SK-N-SH treated with all-trans-retinoic acid at 6 μM for 48 hours (cell line): ENCODE results near the gene ZNF444.

ENCODE experiments used
- ATAC-seq: fragments of 200-7000 bp; cut with Tn5 transposase; 3 replicates; pipeline ENCODE4 v1.9.1; 2020; ENCODE audit warnings: mild to moderate bottlenecking, moderate library complexity
- ARNTL ChIP-seq: fragments of 450-650 bp; formaldehyde crosslinking; IDR thresholded peaks from 2 replicates; pipeline ENCODE4 v1.5.0; 2020; ENCODE audit warnings: low read depth, mild to moderate bottlenecking, moderate library complexity, borderline replicate concordance
- CREB5 ChIP-seq: fragments of 250-450 bp; sonication (Bioruptor Pico); IDR thresholded peaks from 2 replicates; pipeline ENCODE4 v1.5.1; 2020; ENCODE audit warnings: low read depth, mild to moderate bottlenecking, moderate library complexity
- CSDC2 ChIP-seq: fragments of 250-450 bp; sonication (Bioruptor Pico); IDR thresholded peaks from 2 replicates; pipeline ENCODE4 v1.5.0; 2020; ENCODE audit warnings: mild to moderate bottlenecking, moderate library complexity
- GLIS3 ChIP-seq: fragments of 250-450 bp; sonication (Bioruptor Pico); IDR thresholded peaks from 2 replicates; pipeline ENCODE4 v1.5.0; 2020; ENCODE audit warnings: mild to moderate bottlenecking, moderate library complexity
- ISL1 ChIP-seq: fragments of 250-450 bp; sonication (Bioruptor Pico); IDR thresholded peaks from 2 replicates; pipeline ENCODE4 v2.1.2; 2022; ENCODE audit warnings: mild to moderate bottlenecking, moderate library complexity
- OSR1 ChIP-seq: fragments of 250-450 bp; sonication (Bioruptor Pico); IDR thresholded peaks from 2 replicates; pipeline ENCODE4 v1.8.0; 2022; ENCODE audit warnings: moderate library complexity, mild to moderate bottlenecking, inconsistent platforms
- PPARA ChIP-seq: fragments of 250-450 bp; sonication (Bioruptor Pico); IDR thresholded peaks from 2 replicates; pipeline ENCODE4 v1.5.0; 2020; ENCODE audit warnings: mild to moderate bottlenecking, borderline replicate concordance
- RARB ChIP-seq: fragments of 250-450 bp; sonication (Bioruptor Pico); IDR thresholded peaks from 2 replicates; pipeline ENCODE4 v1.8.0; 2021; ENCODE audit warnings: mild to moderate bottlenecking, moderate library complexity
- SNAI2 ChIP-seq: fragments of 250-450 bp; sonication (Bioruptor Pico); IDR thresholded peaks from 2 replicates; pipeline ENCODE4 v1.5.0; 2020; ENCODE audit warnings: mild to moderate bottlenecking, moderate library complexity
- TCF4 ChIP-seq: fragments of 250-450 bp; sonication (Bioruptor Pico); IDR thresholded peaks from 2 replicates; pipeline ENCODE4 v1.8.0; 2021; ENCODE audit warnings: mild to moderate bottlenecking, moderate library complexity, borderline replicate concordance
- TOX ChIP-seq: fragments of 250-450 bp; sonication (Bioruptor Pico); IDR thresholded peaks from 2 replicates; pipeline ENCODE4 v1.8.0; 2021; ENCODE audit warnings: mild to moderate bottlenecking, moderate library complexity, borderline replicate concordance
- TSHZ2 ChIP-seq: fragments of 250-450 bp; sonication (Bioruptor Pico); IDR thresholded peaks from 2 replicates; pipeline ENCODE4 v1.5.0; 2020; ENCODE audit warnings: mild to moderate bottlenecking, moderate library complexity
- ZFP3 ChIP-seq: fragments of 250-450 bp; sonication (Bioruptor Pico); IDR thresholded peaks from 2 replicates; pipeline ENCODE4 v1.5.0; 2020; ENCODE audit warnings: mild to moderate bottlenecking, moderate library complexity
- ZFP30 ChIP-seq: fragments of 450-650 bp; formaldehyde crosslinking; IDR thresholded peaks from 2 replicates; pipeline ENCODE4 v1.5.0; 2022; ENCODE audit warnings: mild to moderate bottlenecking, moderate library complexity
- ZNF565 ChIP-seq: fragments of 450-650 bp; formaldehyde crosslinking; conservative IDR thresholded peaks from 2 replicates; pipeline ENCODE4 v1.5.0; 2020; ENCODE audit warnings: low read depth, mild to moderate bottlenecking, moderate library complexity
- ZNF70 ChIP-seq: fragments of 450-650 bp; formaldehyde crosslinking; IDR thresholded peaks from 2 replicates; pipeline ENCODE4 v1.5.0; 2020; ENCODE audit warnings: mild to moderate bottlenecking, moderate library complexity
- ZNF8 ChIP-seq: fragments of 450-650 bp; formaldehyde crosslinking; IDR thresholded peaks from 2 replicates; pipeline ENCODE4 v1.5.0; 2020; ENCODE audit warnings: mild to moderate bottlenecking, moderate library complexity
- TF ChIP-seq, protein P1 (sequence below): fragments of 250-450 bp; sonication (Bioruptor Pico); IDR thresholded peaks from 2 replicates; pipeline ENCODE4 v1.8.0; 2020; ENCODE audit warnings: mild to moderate bottlenecking, moderate library complexity, borderline replicate concordance
- TF ChIP-seq, protein P2 (sequence below): fragments of 250-450 bp; sonication (Bioruptor Pico); IDR thresholded peaks from 2 replicates; pipeline ENCODE4 v1.8.0; 2021; ENCODE audit warnings: low read depth, mild to moderate bottlenecking, moderate library complexity, borderline replicate concordance
- TF ChIP-seq, protein P3 (sequence below): fragments of 250-450 bp; sonication (Bioruptor Pico); IDR thresholded peaks from 2 replicates; pipeline ENCODE4 v1.5.1; 2021; ENCODE audit warnings: mild to moderate bottlenecking, moderate library complexity

The ZNF444 gene

GRCh38 chr19:56159009-56159559 lies 18.0 kb downstream of the ZNF444 start (continued):
- TF ChIP-seq, protein P1, sequence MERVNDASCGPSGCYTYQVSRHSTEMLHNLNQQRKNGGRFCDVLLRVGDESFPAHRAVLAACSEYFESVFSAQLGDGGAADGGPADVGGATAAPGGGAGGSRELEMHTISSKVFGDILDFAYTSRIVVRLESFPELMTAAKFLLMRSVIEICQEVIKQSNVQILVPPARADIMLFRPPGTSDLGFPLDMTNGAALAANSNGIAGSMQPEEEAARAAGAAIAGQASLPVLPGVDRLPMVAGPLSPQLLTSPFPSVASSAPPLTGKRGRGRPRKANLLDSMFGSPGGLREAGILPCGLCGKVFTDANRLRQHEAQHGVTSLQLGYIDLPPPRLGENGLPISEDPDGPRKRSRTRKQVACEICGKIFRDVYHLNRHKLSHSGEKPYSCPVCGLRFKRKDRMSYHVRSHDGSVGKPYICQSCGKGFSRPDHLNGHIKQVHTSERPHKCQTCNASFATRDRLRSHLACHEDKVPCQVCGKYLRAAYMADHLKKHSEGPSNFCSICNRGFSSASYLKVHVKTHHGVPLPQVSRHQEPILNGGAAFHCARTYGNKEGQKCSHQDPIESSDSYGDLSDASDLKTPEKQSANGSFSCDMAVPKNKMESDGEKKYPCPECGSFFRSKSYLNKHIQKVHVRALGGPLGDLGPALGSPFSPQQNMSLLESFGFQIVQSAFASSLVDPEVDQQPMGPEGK (CRISPR knock-in tag): no peak

DNA sequence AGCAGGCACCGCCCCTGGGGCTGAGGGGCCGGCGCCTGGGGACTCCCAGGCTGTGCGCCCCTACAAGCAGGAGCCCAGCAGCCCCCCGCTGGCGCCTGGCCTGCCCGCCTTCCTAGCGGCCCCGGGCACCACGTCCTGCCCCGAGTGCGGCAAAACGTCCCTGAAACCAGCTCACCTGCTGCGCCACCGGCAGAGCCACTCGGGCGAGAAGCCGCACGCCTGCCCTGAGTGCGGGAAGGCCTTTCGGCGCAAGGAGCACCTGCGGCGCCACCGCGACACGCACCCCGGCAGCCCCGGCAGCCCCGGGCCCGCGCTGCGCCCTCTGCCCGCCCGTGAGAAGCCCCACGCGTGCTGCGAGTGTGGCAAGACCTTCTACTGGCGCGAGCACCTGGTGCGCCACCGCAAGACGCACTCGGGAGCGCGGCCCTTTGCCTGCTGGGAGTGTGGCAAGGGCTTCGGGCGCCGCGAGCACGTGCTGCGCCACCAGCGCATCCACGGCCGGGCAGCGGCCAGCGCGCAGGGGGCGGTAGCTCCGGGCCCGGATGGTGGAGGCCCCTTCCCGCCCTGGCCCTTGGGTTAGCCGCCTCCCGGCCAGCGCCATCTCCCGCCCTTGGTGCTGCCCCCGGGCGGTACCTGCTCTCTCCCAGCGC lies 18.7 kb downstream of the ZNF444 start:
- TF ChIP-seq PPARA (CRISPR knock-in tag) (no peak), ZFP3 (CRISPR knock-in tag) (no peak), ZNF70 (CRISPR knock-in tag) (no peak), OSR1 (CRISPR knock-in tag) (no peak), CSDC2 (no peak), TSHZ2 (CRISPR knock-in tag) (no peak), TOX (CRISPR knock-in tag) (no peak)
- no peak for ATAC-seq

DNA sequence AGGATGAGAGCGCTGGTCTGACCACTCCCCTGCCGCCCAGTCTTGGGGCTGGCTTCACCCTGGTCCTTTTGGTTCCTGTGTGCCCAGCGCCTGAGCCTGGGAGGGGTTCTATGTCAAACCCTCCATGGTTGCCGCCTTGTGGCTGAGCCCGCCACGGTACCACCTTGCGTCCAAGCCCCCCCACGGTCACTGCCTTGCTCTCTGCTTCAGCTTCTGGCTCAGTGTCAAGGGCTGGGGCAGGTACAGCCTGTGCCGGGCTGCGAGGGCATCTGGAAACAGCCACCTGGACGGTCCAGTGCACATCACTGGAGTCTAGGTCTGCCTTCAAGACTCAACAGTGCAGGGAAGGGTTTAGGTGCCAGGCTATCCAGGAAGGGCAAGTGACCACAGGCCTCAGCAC lies 20.4 kb downstream of the ZNF444 start:
- ATAC-seq: no peak; the same call in 2 of the 3 replicates
- TF ChIP-seq ZNF8 (CRISPR knock-in tag): no peak
- no peak for TF ChIP-seq ZNF70 (CRISPR knock-in tag)
- no peak for TF ChIP-seq ZNF565 (CRISPR knock-in tag)
- no peak for TF ChIP-seq TCF4 (CRISPR knock-in tag)
- no peak for TF ChIP-seq ARNTL (CRISPR knock-in tag)
- TF ChIP-seq ZFP30: no peak
- TF ChIP-seq RARB (CRISPR knock-in tag): no peak
- no peak for TF ChIP-seq CREB5 (CRISPR knock-in tag)
- TF ChIP-seq CSDC2: no peak
- TF ChIP-seq GLIS3 (CRISPR knock-in tag): no peak
- TF ChIP-seq, protein P2, sequence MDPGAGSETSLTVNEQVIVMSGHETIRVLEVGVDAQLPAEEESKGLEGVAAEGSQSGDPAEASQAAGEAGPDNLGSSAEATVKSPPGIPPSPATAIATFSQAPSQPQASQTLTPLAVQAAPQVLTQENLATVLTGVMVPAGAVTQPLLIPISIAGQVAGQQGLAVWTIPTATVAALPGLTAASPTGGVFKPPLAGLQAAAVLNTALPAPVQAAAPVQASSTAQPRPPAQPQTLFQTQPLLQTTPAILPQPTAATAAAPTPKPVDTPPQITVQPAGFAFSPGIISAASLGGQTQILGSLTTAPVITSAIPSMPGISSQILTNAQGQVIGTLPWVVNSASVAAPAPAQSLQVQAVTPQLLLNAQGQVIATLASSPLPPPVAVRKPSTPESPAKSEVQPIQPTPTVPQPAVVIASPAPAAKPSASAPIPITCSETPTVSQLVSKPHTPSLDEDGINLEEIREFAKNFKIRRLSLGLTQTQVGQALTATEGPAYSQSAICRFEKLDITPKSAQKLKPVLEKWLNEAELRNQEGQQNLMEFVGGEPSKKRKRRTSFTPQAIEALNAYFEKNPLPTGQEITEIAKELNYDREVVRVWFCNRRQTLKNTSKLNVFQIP: no peak
- TF ChIP-seq SNAI2 (CRISPR knock-in tag): no peak
- TF ChIP-seq, protein P3, sequence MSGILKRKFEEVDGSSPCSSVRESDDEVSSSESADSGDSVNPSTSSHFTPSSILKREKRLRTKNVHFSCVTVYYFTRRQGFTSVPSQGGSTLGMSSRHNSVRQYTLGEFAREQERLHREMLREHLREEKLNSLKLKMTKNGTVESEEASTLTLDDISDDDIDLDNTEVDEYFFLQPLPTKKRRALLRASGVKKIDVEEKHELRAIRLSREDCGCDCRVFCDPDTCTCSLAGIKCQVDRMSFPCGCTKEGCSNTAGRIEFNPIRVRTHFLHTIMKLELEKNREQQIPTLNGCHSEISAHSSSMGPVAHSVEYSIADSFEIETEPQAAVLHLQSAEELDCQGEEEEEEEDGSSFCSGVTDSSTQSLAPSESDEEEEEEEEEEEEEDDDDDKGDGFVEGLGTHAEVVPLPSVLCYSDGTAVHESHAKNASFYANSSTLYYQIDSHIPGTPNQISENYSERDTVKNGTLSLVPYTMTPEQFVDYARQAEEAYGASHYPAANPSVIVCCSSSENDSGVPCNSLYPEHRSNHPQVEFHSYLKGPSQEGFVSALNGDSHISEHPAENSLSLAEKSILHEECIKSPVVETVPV (CRISPR knock-in tag): no peak
- no peak for TF ChIP-seq ZFP3 (CRISPR knock-in tag)
- TF ChIP-seq, all 23 proteins: peak for 0

DNA sequence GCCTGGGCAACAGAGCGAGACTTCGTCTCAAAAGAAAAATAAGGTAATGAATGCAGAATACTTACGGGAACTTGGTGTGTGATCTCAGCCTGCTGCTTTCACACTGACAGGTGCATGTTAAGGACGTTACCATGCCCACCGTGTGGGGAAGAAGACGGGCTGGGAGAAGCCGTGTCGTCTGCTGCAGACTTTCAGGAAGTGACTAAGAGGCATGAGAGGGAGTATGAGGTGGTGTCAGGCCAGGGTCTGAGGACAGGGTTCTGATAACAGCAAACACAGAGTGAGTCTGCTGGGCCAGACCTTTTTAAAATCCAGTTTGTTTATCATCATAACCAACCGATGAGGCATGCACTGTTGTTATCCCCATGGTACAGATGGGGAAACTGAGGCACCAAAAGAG lies 21.2 kb downstream of the ZNF444 start:
- peak; percentile 32; the same call in 2 of the 3 replicates for ATAC-seq

More for the DNA sequence above, 21.2 kb downstream of the ZNF444 start:
- TF ChIP-seq ZNF70 (CRISPR knock-in tag) (no peak), ZFP3 (CRISPR knock-in tag) (no peak), ISL1 (no peak), CSDC2 (no peak), TCF4 (CRISPR knock-in tag) (no peak), TOX (CRISPR knock-in tag) (no peak), PPARA (CRISPR knock-in tag) (no peak)
- TF ChIP-seq, protein P2: no peak
- TF ChIP-seq, protein P1 (CRISPR knock-in tag): no peak
